SK-N-SH (cell line): Measurements from ENCODE around the gene SMYD3. TPM values are rescaled to one million over a fixed set of nuclear protein-coding genes. Genes with fewer than 3 reads are reported as not detected.
"Not testable (repeated sequence)": the region's sequence is repeated elsewhere in the genome, so short reads cannot be mapped to it uniquely, and the experiment has no call there.

ENCODE experiments used
- CTCF ChIA-PET: fragments of 300-600, 350-600 bp; formaldehyde crosslinking; extraction: SDS; loops from one replicate; lab custom pipeline; 2021; lab: Yijun Ruan, JAX
- POLR2A ChIA-PET: fragments of 350-600 bp; sonication (Branson Sonifier 250); formaldehyde crosslinking; extraction: SDS; loops from one replicate; lab custom pipeline; 2020; ENCODE audit warnings: antibody characterized with exemption, inconsistent platforms; lab: Yijun Ruan, JAX
- DNase-seq: peaks from one replicate; pipeline ENCODE4 v3.0.0; 2012
- H2AFZ ChIP-seq: fragments of 200-600 bp; sonication (generic); 2 replicates; pipeline ENCODE4 v1.8.1; 2016; ENCODE audit warnings: antibody characterized with exemption, mild to moderate bottlenecking, low read depth
- H3F3A ChIP-seq: fragments of 200-600 bp; sonication (generic); replicated peaks from 2 replicates; pipeline ENCODE3; 2016; ENCODE audit warnings: antibody characterized with exemption, mild to moderate bottlenecking; ENCODE audit not compliant: insufficient read depth
- H3K27ac ChIP-seq, 2 experiments: fragments of 200-500 bp in 1 of 2; fragments of 200-600 bp in 1 of 2; sonication (Bioruptor generic) in 1 of 2; sonication (generic), shearing (Covaris generic) in 1 of 2; 2 replicates each; pipeline versions ENCODE4 v1.5.1 to v1.6.1; 2014 to 2016; ENCODE audit warnings: low read depth in 2 of 2, inconsistent platforms in 1 of 2, low read length in 1 of 2, mild to moderate bottlenecking in 1 of 2, mixed read lengths in 1 of 2
- H3K27me3 ChIP-seq: fragments of 200-600 bp; sonication (generic), shearing (Covaris generic); 2 replicates; pipeline ENCODE4 v1.6.1; 2016; ENCODE audit warnings: mixed run types; ENCODE audit not compliant: insufficient read depth
- H3K36me3 ChIP-seq, 2 experiments: fragments of 200-500 bp in 1 of 2; fragments of 200-600 bp in 1 of 2; sonication (Bioruptor generic) in 1 of 2; sonication (generic) in 1 of 2; replicated peaks in 1 of 2; 2 replicates each; pipeline versions ENCODE3 to v1.5.1; 2014 to 2016; ENCODE audit warnings: low read length in 1 of 2, mild to moderate bottlenecking in 1 of 2; ENCODE audit not compliant: insufficient read depth in 2 of 2, control insufficient read depth in 1 of 2
- H3K4me1 ChIP-seq, 2 experiments: fragments of 200-500 bp in 1 of 2; fragments of 200-600 bp in 1 of 2; sonication (Bioruptor generic) in 1 of 2; sonication (generic), shearing (Covaris generic) in 1 of 2; 2 replicates each; pipeline versions ENCODE4 v1.5.1 to v1.6.1; 2014 to 2016; ENCODE audit warnings: low read depth in 1 of 2, low read length in 1 of 2, mixed run types in 1 of 2; ENCODE audit not compliant: insufficient read depth in 2 of 2, control insufficient read depth in 1 of 2
- H3K4me2 ChIP-seq: fragments of 200-600 bp; sonication (generic), shearing (Covaris generic); 2 replicates; pipeline ENCODE4 v1.6.1; 2017; ENCODE audit warnings: mixed run types
- H3K4me3 ChIP-seq, 2 experiments: fragments of 200-500 bp in 1 of 2; fragments of 200-600 bp in 1 of 2; sonication (Bioruptor generic) in 1 of 2; sonication (generic), shearing (Covaris generic) in 1 of 2; 2 replicates each; pipeline versions ENCODE4 v1.5.1 to v1.8.1; 2014 to 2016; ENCODE audit warnings: low read depth in 2 of 2, inconsistent platforms in 1 of 2, low read length in 1 of 2, mild to moderate bottlenecking in 1 of 2, mixed read lengths in 1 of 2, moderate library complexity in 1 of 2
- H3K79me2 ChIP-seq: fragments of 200-600 bp; sonication (generic); 2 replicates; pipeline ENCODE4 v1.8.1; 2017; ENCODE audit warnings: mild to moderate bottlenecking; ENCODE audit not compliant: insufficient read depth
- H3K9ac ChIP-seq: fragments of 200-600 bp; sonication (generic); 2 replicates; pipeline ENCODE4 v1.6.1; 2017; ENCODE audit warnings: mixed run types
- H3K9me2 ChIP-seq: fragments of 200-600 bp; sonication (generic); 2 replicates; pipeline ENCODE4 v1.6.1; 2017; ENCODE audit warnings: mixed run types
- H3K9me3 ChIP-seq: fragments of 200-600 bp; sonication (generic); 2 replicates; pipeline ENCODE4 v1.6.1; 2017; ENCODE audit warnings: mixed run types, mild to moderate bottlenecking, moderate library complexity
- H4K20me1 ChIP-seq: fragments of 200-600 bp; sonication (generic); 2 replicates; pipeline ENCODE4 v1.6.1; 2017; ENCODE audit warnings: mild to moderate bottlenecking, mixed run types; ENCODE audit not compliant: insufficient read depth
- CHD2 ChIP-seq: fragments of 150-350 bp; IDR thresholded peaks from 2 replicates; pipeline ENCODE4 v1.6.1; 2018; ENCODE audit warnings: low read length; ENCODE audit not compliant: partially characterized antibody
- GABPA ChIP-seq: IDR thresholded peaks from 2 replicates; pipeline ENCODE4 v1.4.0; 2012; ENCODE audit warnings: low read depth, mild to moderate bottlenecking
- JUND ChIP-seq: IDR thresholded peaks from 2 replicates; pipeline ENCODE4 v1.4.0; 2012
- MXI1 ChIP-seq: IDR thresholded peaks from 2 replicates; pipeline ENCODE4 v1.6.1; 2012; ENCODE audit warnings: mild to moderate bottlenecking, low read depth, low read length, improper control_type of control experiment
- NFIC ChIP-seq: IDR thresholded peaks from 2 replicates; pipeline ENCODE4 v1.4.0; 2012; ENCODE audit warnings: borderline replicate concordance
- NRF1 ChIP-seq: IDR thresholded peaks from 2 replicates; pipeline ENCODE4 v1.6.1; 2012; ENCODE audit warnings: low read depth, mild to moderate bottlenecking, low read length
- POLR2AphosphoS5 ChIP-seq: IDR thresholded peaks from 2 replicates; pipeline ENCODE4 v1.6.1; 2012; ENCODE audit warnings: low read depth, low read length
- RAD21 ChIP-seq: IDR thresholded peaks from 2 replicates; pipeline ENCODE4 v1.6.1; 2012; ENCODE audit warnings: mild to moderate bottlenecking, low read length
- RXRA ChIP-seq: IDR thresholded peaks from 2 replicates; pipeline ENCODE4 v1.4.0; 2012; ENCODE audit warnings: low read depth, mild to moderate bottlenecking, borderline replicate concordance
- SIN3A ChIP-seq: IDR thresholded peaks from 2 replicates; pipeline ENCODE4 v1.6.1; 2012; ENCODE audit warnings: low read depth, mild to moderate bottlenecking, low read length, moderate library complexity, borderline replicate concordance
- SMC3 ChIP-seq: IDR thresholded peaks from 2 replicates; pipeline ENCODE4 v1.6.1; 2012; ENCODE audit warnings: low read depth, low read length, improper control_type of control experiment
- TCF12 ChIP-seq: IDR thresholded peaks from 2 replicates; pipeline ENCODE4 v1.4.0; 2012
- WGBS: methylation state at CpG from one replicate; pipeline ENCODE4 v1.1.6; 2017; ENCODE audit warnings: low lambda C conversion rate; 5-methylcytosine and 5-hydroxymethylcytosine counted together
- polyA plus RNA-seq, 3 experiments: library from polyadenylated mRNA; depleted of rRNA; stranded (reverse); fragments of >200 nt; gene quantifications; 2 replicates each; pipeline ENCODE4 v1.2.3, GENCODE V29; 2012
- TF ChIP-seq, protein P1 (sequence below): IDR thresholded peaks from 2 replicates; pipeline ENCODE4 v1.4.0; 2012; ENCODE audit warnings: low read depth, borderline replicate concordance

Gene SMYD3
- polyA plus RNA-seq, 1 of the 3 experiments (the other 2 are of a cell fraction), result 31.4 TPM

DNA sequence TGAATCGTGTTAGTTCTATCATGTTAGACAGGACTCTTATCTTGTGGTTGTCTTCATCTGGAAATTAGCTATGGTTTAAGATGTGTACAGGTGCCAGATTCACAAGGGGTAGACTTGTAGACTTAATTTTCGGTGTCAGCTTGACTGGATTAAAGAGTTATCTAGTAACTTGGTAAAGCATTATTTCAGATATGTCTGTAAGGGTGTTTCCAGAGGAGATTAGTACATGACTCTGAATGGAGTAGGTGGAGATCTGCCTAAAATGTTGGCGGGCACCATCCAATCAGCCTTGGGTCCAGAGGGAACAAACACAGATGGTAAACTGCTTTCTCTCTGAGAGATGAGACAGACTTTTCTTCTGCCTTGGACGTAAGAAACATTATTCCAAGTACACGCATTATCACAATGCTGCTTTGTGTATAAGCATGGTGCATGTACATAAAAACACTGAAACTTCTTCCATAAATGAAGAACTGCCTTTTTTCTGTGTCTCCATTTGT, 434.6 kb downstream of the SMYD3 start (continued):
- TF ChIP-seq, protein P1, sequence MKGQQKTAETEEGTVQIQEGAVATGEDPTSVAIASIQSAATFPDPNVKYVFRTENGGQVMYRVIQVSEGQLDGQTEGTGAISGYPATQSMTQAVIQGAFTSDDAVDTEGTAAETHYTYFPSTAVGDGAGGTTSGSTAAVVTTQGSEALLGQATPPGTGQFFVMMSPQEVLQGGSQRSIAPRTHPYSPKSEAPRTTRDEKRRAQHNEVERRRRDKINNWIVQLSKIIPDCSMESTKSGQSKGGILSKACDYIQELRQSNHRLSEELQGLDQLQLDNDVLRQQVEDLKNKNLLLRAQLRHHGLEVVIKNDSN, result no peak
- TF ChIP-seq RAD21, result no peak
- TF ChIP-seq POLR2AphosphoS5, result no peak
- TF ChIP-seq NRF1, result no peak
- TF ChIP-seq JUND, result no peak
- TF ChIP-seq SMC3, result no peak
- TF ChIP-seq NFIC, result no peak
- no peak for TF ChIP-seq SIN3A
- TF ChIP-seq GABPA, result no peak
- TF ChIP-seq, all 33 proteins: peak for 0

DNA sequence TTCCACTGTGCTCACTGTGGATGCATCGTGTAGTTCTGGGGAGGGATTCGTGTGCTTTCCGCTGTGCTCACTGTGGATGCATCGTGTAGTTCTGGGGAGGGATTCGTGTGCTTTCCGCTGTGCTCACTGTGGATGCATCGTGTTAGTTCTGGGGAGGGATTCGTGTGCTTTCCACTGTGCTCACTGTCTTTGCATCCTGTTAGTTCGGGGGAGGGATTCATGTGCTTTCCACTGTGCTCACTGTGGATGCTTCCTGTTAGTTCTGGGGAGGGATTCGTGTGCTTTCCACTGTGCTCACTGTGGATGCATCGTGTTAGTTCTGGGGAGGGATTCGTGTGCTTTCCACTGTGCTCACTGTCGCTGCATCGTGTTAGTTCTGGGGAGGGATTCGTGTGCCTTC, 435.1 kb downstream of the SMYD3 start:
- 69% methylated on average over 8 of the region's 15 CpGs for WGBS
- POLR2A ChIA-PET, H4K20me1 ChIP-seq: not testable (repeated sequence)

DNA sequence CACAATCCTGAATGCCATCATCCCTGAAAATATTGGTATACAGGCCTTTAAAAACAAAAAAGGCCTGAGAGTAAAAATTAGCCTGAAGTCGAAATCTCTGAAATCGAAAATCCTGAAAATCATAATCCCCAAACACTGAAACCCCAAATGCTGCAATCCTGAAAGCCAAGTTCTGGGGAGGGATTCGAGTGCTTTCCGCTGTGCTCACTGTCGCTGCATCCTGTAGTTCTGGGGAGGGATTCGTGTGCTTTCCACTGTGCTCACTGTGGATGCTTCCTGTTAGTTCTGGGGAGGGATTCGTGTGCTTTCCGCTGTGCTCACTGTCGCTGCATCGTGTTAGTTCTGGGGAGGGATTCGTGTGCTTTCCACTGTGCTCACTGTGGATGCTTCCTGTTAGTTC, 435.5 kb downstream of the SMYD3 start:
- POLR2A ChIA-PET, H3K9me2 ChIP-seq: not testable (repeated sequence)

More for the DNA sequence above, 435.1 kb downstream of the SMYD3 start:
- H3K9me3 ChIP-seq, H3K79me2 ChIP-seq, DNase-seq, H3K4me3 ChIP-seq, H3K9ac ChIP-seq, H3K27ac ChIP-seq, CTCF ChIA-PET, H3K4me2 ChIP-seq, H3K9me2 ChIP-seq, H3K36me3 ChIP-seq, H3K27me3 ChIP-seq, H2AFZ ChIP-seq, H3F3A ChIP-seq: not testable (repeated sequence)
- H3K4me1 ChIP-seq, result peaks cover 0 to 26% of the 10 kb centered on the region in 2 experiments; a peak in 2 of 4 replicates

DNA sequence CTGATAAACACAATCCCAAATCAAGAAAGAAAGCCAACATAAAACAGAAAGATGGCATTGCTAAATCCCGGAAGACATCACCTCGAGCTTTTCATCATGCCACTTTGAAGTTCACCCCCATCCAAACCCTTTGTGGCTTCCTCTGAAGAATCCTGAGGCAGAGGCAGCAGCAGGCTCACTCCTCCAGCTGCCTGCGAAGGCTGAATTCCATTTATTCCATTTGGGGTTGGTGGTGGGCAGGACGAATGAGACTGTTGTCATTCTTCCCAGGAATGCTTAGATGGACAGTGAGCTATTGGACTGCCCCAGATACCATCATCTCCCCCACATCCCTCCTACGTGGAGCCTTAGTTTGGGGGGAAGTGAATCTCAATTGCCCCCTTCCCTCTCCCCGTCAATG, 437.5 kb downstream of the SMYD3 start:
- WGBS, result 91% methylated on average over 6 of the region's 6 CpGs
- H3K36me3 ChIP-seq, result peaks cover 0 to 5% of the 10 kb centered on the region in 2 experiments
- H3F3A ChIP-seq, result no peaks in the 10 kb centered on the region
- H3K4me3 ChIP-seq, result no peak overlapping the region
- H3K79me2 ChIP-seq, result no peaks in the 10 kb centered on the region
- no peaks in the 10 kb centered on the region for H4K20me1 ChIP-seq
- POLR2A ChIA-PET, result no interaction called here
- CTCF ChIA-PET, result interaction anchor here (1.2 kb wide), 1 partner anchor 47 kb away, joined by 3 read pairs; no protein-coding TSS in a partner anchor
- no peak overlapping the region for H3K4me2 ChIP-seq
- H3K27ac ChIP-seq, result no peak overlapping the region; a peak in 1 of 4 replicates
- no peak for TF ChIP-seq TCF12
- no peak for TF ChIP-seq RXRA
- no peak for TF ChIP-seq MXI1
- TF ChIP-seq CHD2, result no peak
- DNase-seq, result no peak
- H3K9me2 ChIP-seq, result no peaks in the 10 kb centered on the region
- H2AFZ ChIP-seq, result no peak overlapping the region
- no peaks in the 10 kb centered on the region for H3K9me3 ChIP-seq
- H3K9ac ChIP-seq, result no peak overlapping the region
- H3K4me1 ChIP-seq, result peaks cover 0 to 26% of the 10 kb centered on the region in 2 experiments; a peak in 2 of 4 replicates
- no peaks in the 10 kb centered on the region for H3K27me3 ChIP-seq

More for the DNA sequence above, 435.5 kb downstream of the SMYD3 start:
- H3K9me3 ChIP-seq, H2AFZ ChIP-seq, H3K27me3 ChIP-seq, DNase-seq, H3K9ac ChIP-seq, H3K27ac ChIP-seq, H4K20me1 ChIP-seq, H3K79me2 ChIP-seq, H3K4me2 ChIP-seq, H3K36me3 ChIP-seq, H3F3A ChIP-seq, H3K4me3 ChIP-seq, CTCF ChIA-PET: not testable (repeated sequence)
- peaks cover 0 to 26% of the 10 kb centered on the region in 2 experiments; a peak in 2 of 4 replicates for H3K4me1 ChIP-seq
- 73% methylated on average over 11 of the region's 11 CpGs for WGBS
